Skeletal muscle tissue (tissue), 4 donors: ENCODE results near the gene UTS2B. TPM values are rescaled to one million over a fixed set of nuclear protein-coding genes. Genes with fewer than 3 reads are reported as not detected.
"Not testable (repeated sequence)": the region's sequence is repeated elsewhere in the genome, so short reads cannot be mapped to it uniquely, and the experiment has no call there.

ENCODE experiments used
- H3K27ac ChIP-seq: one replicate; pipeline ENCODE4 v1.7.0; 2013; ENCODE audit warnings: mild to moderate bottlenecking, low read depth, low read length, inconsistent platforms
- H3K27me3 ChIP-seq, 3 donors: one replicate each; pipeline ENCODE4 v1.7.0; 2013; ENCODE audit warnings: low read length in 3 of 3; ENCODE audit not compliant: control insufficient read depth in 3 of 3, insufficient read depth in 3 of 3
- H3K36me3 ChIP-seq, 3 donors: one replicate each; pipeline ENCODE4 v1.7.0; 2013; ENCODE audit warnings: low read length in 3 of 3; ENCODE audit not compliant: control insufficient read depth in 3 of 3, insufficient read depth in 3 of 3
- H3K4me1 ChIP-seq, 3 donors: one replicate each; pipeline ENCODE4 v1.7.0; 2013; ENCODE audit warnings: low read length in 3 of 3, mild to moderate bottlenecking in 3 of 3; ENCODE audit not compliant: control insufficient read depth in 3 of 3, insufficient read depth in 3 of 3
- H3K4me3 ChIP-seq, 3 donors: one replicate each; pipeline ENCODE4 v1.7.0; 2013; ENCODE audit warnings: low read length in 3 of 3
- H3K9ac ChIP-seq, 3 donors: one replicate each; pipeline ENCODE4 v1.7.0; 2013; ENCODE audit warnings: low read length in 3 of 3, mild to moderate bottlenecking in 3 of 3, moderate library complexity in 2 of 3, low read depth in 1 of 3
- H3K9me3 ChIP-seq, 3 donors: one replicate each; pipeline ENCODE4 v1.7.0; 2013; ENCODE audit warnings: low read length in 3 of 3; ENCODE audit not compliant: control insufficient read depth in 3 of 3
- total RNA-seq: library from RNA; depleted of rRNA; stranded (reverse); fragments of >200 nt; gene quantifications from one replicate; pipeline ENCODE4 v1.2.3, GENCODE V29; 2014
- donor health status: Osteomylitis.

The UTS2B gene
- total RNA-seq, 1 donor from 2014 or later = not detected

DNA sequence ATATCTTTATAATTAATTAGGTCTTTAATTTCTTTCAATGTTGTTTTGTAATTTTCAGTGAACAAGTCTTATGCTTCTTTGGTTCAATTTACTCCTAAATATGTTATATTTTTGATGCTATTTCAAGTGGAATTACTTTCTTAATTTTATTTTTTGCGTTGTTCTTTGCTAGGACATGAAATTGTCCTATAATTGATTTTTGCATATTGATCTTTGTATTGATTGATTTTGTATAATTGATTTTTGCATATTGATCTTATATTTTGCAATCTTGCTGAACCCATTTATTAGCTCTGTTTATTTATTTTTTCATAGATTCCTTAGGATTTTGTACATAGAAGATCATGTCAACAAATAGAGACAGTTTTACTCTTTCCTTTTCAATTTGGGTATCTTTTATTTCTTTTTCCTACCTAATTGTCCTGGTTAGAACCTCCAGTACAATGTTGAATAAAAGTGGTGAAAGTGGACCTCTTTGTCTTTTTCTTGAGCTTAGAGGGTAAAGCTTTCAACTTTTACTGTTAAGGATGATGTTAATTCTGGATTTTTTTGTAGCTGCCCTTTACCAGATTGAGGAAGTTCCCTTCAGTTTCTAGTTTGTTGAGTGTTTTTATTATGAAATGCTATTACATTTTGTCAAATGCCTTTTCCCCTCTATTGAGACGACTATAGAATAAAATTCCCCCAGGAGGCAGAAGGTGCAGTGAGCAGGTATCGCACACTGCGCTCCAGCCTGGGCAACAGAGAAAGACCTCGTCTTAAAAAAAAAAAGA is 37.9 kb downstream of the UTS2B start:
- Histone ChIP-seq H3K4me3 (no peak overlapping the region), H3K27ac (no peak overlapping the region), H3K36me3 (no peaks in the 10 kb centered on the region), H3K9ac (no peak overlapping the region), H3K9me3 (no peaks in the 10 kb centered on the region), H3K4me1 (no peaks in the 10 kb centered on the region), H3K27me3 (no peaks in the 10 kb centered on the region)

DNA sequence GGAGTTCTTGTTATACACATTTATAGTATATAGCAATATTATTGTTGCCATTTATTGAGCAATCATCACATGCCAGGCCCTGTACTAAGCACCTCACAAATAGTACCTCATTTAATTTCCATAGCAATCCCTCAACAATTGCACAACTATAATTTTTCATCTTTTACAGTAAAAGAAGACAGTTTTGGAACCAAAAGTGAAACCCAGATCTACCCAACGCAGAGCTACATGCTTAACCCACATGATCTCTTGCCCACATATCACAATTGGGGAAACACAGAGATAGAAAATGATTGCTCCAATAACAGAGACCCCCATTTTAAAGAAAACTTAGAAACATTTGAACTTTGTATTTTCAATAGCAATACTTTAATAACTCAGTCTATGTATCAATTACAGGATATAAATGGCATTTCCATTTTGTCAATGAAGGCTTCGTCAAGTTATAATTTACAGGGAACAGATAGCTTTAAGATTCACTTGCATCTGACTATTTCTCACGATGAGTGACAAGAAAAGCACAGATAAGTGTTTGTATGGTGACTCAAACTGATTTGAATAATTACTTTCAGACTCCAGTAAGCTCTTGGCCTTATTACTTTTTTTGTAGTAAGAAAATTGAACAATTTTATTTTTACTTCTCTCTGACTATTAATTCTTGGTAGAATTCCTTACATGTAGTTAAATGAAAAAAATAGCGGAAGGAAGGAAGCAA is 39.9 kb downstream of the UTS2B start:
- no peaks in the 10 kb centered on the region for H3K9me3 ChIP-seq
- no peak overlapping the region for H3K4me3 ChIP-seq
- no peaks in the 10 kb centered on the region for H3K27me3 ChIP-seq
- H3K4me1 ChIP-seq = no peaks in the 10 kb centered on the region
- H3K27ac ChIP-seq = no peak overlapping the region
- H3K36me3 ChIP-seq = no peaks in the 10 kb centered on the region
- no peak overlapping the region for H3K9ac ChIP-seq

DNA sequence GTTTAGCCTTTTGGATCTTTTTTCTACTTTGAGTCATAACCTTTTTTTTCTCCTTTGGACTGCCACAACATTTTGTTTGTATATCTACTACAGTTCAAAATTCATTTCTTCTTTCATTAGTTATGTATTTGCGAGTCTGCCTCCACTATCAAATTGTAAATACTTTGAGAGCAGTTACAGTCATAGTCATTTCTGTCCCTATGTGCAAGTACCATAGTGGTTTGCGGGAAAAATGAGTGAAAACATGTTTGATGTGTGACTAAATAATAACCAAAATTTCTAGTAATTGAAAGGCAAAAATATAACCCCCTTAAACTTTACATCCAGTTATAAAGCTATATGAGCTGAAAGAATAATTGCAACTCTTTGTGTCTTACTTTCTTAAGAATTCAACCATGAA is 46.9 kb downstream of the UTS2B start:
- H3K27ac ChIP-seq = no peak overlapping the region
- H3K27me3 ChIP-seq = no peaks in the 10 kb centered on the region
- no peaks in the 10 kb centered on the region for H3K9me3 ChIP-seq
- H3K4me3 ChIP-seq = no peak overlapping the region
- H3K9ac ChIP-seq = no peak overlapping the region
- no peaks in the 10 kb centered on the region for H3K36me3 ChIP-seq
- no peaks in the 10 kb centered on the region for H3K4me1 ChIP-seq

GRCh38 chr3:191282251-191283185 is 47.8 kb downstream of the UTS2B start:
- Histone ChIP-seq H3K4me1 (no peaks in the 10 kb centered on the region), H3K27me3 (no peaks in the 10 kb centered on the region), H3K9ac (no peak overlapping the region), H3K27ac (no peak overlapping the region), H3K4me3 (no peak overlapping the region), H3K36me3 (no peaks in the 10 kb centered on the region), H3K9me3 (no peaks in the 10 kb centered on the region)

GRCh38 chr3:191280882-191281281 is 49.4 kb downstream of the UTS2B start:
- no peak overlapping the region for H3K9ac ChIP-seq
- H3K27me3 ChIP-seq = no peaks in the 10 kb centered on the region
- no peak overlapping the region for H3K4me3 ChIP-seq
- H3K9me3 ChIP-seq = no peaks in the 10 kb centered on the region
- no peaks in the 10 kb centered on the region for H3K4me1 ChIP-seq
- no peaks in the 10 kb centered on the region for H3K36me3 ChIP-seq
- no peak overlapping the region for H3K27ac ChIP-seq

DNA sequence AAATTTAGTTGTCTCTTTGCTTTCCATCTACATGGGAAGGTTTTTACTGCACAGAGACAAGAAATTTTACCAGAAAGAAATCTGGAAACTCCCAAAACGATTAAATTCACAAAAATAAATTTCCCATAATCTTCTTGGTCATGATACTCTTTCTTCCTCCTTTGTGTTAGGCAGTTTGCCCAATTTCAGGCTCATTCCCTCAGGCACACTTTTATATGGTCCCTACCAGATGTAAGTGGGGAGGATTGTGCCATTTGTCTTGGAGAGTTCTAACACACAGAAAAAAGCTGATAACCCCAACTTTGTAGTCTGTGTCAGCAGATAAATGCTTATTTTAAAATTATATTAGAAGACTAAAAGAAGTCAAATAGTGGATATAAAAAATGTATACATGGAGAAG is 50.2 kb downstream of the UTS2B start:
- H3K4me1 ChIP-seq = no peaks in the 10 kb centered on the region
- H3K4me3 ChIP-seq = no peak overlapping the region
- no peaks in the 10 kb centered on the region for H3K9me3 ChIP-seq
- no peak overlapping the region for H3K9ac ChIP-seq
- H3K27me3 ChIP-seq = no peaks in the 10 kb centered on the region
- H3K36me3 ChIP-seq = no peaks in the 10 kb centered on the region
- H3K27ac ChIP-seq = no peak overlapping the region

- Histone ChIP-seq H3K4me3 (no peak overlapping the region), H3K9ac (no peak overlapping the region), H3K27me3 (no peaks in the 10 kb centered on the region), H3K36me3 (no peaks in the 10 kb centered on the region), H3K27ac (no peak overlapping the region), H3K9me3 (no peaks in the 10 kb centered on the region), H3K4me1 (no peaks in the 10 kb centered on the region)
These were observed 54.6 kb downstream of the UTS2B start for GRCh38 chr3:191275751-191276150.

GRCh38 chr3:191275244-191275643 is 55.1 kb downstream of the UTS2B start:
- not testable (repeated sequence) for H3K4me1 ChIP-seq, H3K4me3 ChIP-seq, H3K9ac ChIP-seq, H3K36me3 ChIP-seq, H3K9me3 ChIP-seq, H3K27ac ChIP-seq, H3K27me3 ChIP-seq

DNA sequence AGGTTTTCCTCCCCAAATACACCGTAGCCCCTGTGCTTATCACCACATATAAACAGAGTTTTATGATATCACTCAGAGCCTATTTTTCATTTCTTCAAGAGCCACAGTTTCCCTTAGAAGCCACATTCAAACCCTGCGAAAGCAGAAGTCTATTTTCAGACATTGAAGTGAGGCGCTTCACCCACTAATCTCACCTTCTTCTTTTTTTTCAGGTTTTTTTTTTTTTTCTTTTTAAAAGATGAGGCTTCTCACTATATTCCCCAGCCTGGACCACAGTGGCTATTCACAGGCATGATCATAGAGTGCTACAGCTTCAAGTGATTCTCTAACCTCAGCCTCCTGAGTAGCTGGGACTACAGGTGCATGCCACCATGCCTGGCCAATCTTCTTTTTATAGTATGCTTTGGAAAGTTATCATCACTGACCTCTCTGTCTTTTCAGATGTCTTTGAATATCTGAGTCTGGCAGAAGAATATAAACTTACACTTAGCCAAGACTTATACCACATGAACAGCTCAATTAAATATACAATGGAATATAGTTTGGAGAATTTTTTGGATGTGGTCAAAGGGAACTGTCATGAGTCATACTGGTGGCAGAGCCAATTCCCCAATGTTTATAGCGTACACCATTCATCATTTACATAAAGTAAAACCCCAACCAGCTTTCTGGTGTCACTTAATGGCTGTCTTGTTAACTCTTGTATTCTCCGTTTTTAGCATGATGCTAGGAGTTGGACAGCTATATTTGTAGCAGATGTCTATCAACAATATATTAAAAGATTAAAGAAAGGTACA is 60.8 kb downstream of the UTS2B start:
- Histone ChIP-seq H3K4me1 (no peaks in the 10 kb centered on the region), H3K27me3 (no peaks in the 10 kb centered on the region), H3K9ac (no peak overlapping the region), H3K36me3 (no peaks in the 10 kb centered on the region), H3K9me3 (no peaks in the 10 kb centered on the region), H3K27ac (no peak overlapping the region), H3K4me3 (no peak overlapping the region)
